Measurements from ENCODE around the gene FMN2.

Gene FMN2

GRCh38 chr1:240294566-240294965 is 202.9 kb downstream of the FMN2 start:
- TF ChIP-seq CTCF (IDR thresholded peaks at IDR 0.05; ENCODE audit: control insufficient read depth, extremely low read depth, insufficient read depth): no peak
- no peak for DNase-seq (ENCODE audit: low read depth)
- H3K4me3 ChIP-seq (ENCODE audit: low read depth, low read length): no peak overlapping the region

- no peak overlapping the region for H3K4me3 ChIP-seq (ENCODE audit: low read depth, low read length)
- no peak for TF ChIP-seq CTCF (IDR thresholded peaks at IDR 0.05; ENCODE audit: control insufficient read depth, extremely low read depth, insufficient read depth)
- DNase-seq (ENCODE audit: low read depth): no peak
Measured at GRCh38 chr1:240295811-240296210, 204.1 kb downstream of the FMN2 start.

- no peak for DNase-seq (ENCODE audit: low read depth)
- no peak overlapping the region for H3K4me3 ChIP-seq (ENCODE audit: low read depth, low read length)
- TF ChIP-seq CTCF (IDR thresholded peaks at IDR 0.05; ENCODE audit: control insufficient read depth, extremely low read depth, insufficient read depth): no peak
Measured at GRCh38 chr1:240304466-240304865, 212.8 kb downstream of the FMN2 start.

- no peak overlapping the region for H3K4me3 ChIP-seq (ENCODE audit: low read depth, low read length)
- no peak for TF ChIP-seq CTCF (IDR thresholded peaks at IDR 0.05; ENCODE audit: control insufficient read depth, extremely low read depth, insufficient read depth)
- DNase-seq (ENCODE audit: low read depth): no peak
Measured at GRCh38 chr1:240306673-240307072, 215.0 kb downstream of the FMN2 start.

- H3K4me3 ChIP-seq (ENCODE audit: low read depth, low read length): no peak overlapping the region
- no peak for TF ChIP-seq CTCF (IDR thresholded peaks at IDR 0.05; ENCODE audit: control insufficient read depth, extremely low read depth, insufficient read depth)
- DNase-seq (ENCODE audit: low read depth): no peak
Measured at GRCh38 chr1:240308096-240308495, 216.4 kb downstream of the FMN2 start.

GRCh38 chr1:240309769-240310168 is 218.1 kb downstream of the FMN2 start:
- TF ChIP-seq CTCF (IDR thresholded peaks at IDR 0.05; ENCODE audit: control insufficient read depth, extremely low read depth, insufficient read depth): no peak

GRCh38 chr1:240310226-240310925 is 218.7 kb downstream of the FMN2 start:
- no peak for DNase-seq (ENCODE audit: low read depth)
- no peak for TF ChIP-seq CTCF (IDR thresholded peaks at IDR 0.05; ENCODE audit: control insufficient read depth, extremely low read depth, insufficient read depth)
- no peak overlapping the region for H3K4me3 ChIP-seq (ENCODE audit: low read depth, low read length)

More at GRCh38 chr1:240309769-240310168, 218.1 kb downstream of the FMN2 start:
- no peak for DNase-seq (ENCODE audit: low read depth)
- H3K4me3 ChIP-seq (ENCODE audit: low read depth, low read length): no peak overlapping the region

All from LNCaP clone FGC (cell line).